Activated naive CD8-positive, alpha-beta T cell treated with anti-CD3 and anti-CD28 coated beads for 36 hours (primary cell): ENCODE measurements around the gene DOCK8. TPM values are rescaled to one million over a fixed set of nuclear protein-coding genes. Genes with fewer than 3 reads are reported as not detected.

ENCODE experiments used
- DNase-seq: peaks from one replicate; pipeline ENCODE4 v3.0.0; 2021
- H3K27ac Mint-ChIP-seq: one replicate; pipeline ENCODE4 v1.8.0; 2022; ENCODE audit warnings: mild to moderate bottlenecking, moderate library complexity, mixed read lengths
- H3K27me3 Mint-ChIP-seq: one replicate; pipeline ENCODE4 v1.8.0; 2022; ENCODE audit warnings: mild to moderate bottlenecking, mixed read lengths
- H3K36me3 Mint-ChIP-seq: one replicate; pipeline ENCODE4 v1.8.0; 2021; ENCODE audit warnings: mild to moderate bottlenecking, mixed read lengths
- H3K4me1 Mint-ChIP-seq: one replicate; pipeline ENCODE4 v1.8.0; 2021; ENCODE audit warnings: mixed read lengths
- H3K4me3 Mint-ChIP-seq: one replicate; pipeline ENCODE4 v1.8.0; 2022; ENCODE audit warnings: mild to moderate bottlenecking, moderate library complexity, mixed read lengths
- H3K9me3 Mint-ChIP-seq: one replicate; pipeline ENCODE4 v1.8.0; 2022; ENCODE audit warnings: mixed read lengths
- total RNA-seq, 2 experiments: library from RNA; stranded (reverse); gene quantifications; one replicate each; pipeline ENCODE4 v1.2.3, GENCODE V29; 2021

DOCK8 gene
- total RNA-seq, 2 experiments from 2014 or later = 130 to 132 TPM

- H3K27ac Mint-ChIP-seq = peak overlapping the region; percentile 62
- H3K36me3 Mint-ChIP-seq = peaks cover 17% of the 10 kb centered on the region
- H3K4me1 Mint-ChIP-seq = peaks cover 24% of the 10 kb centered on the region
- DNase-seq = no peak
- H3K27me3 Mint-ChIP-seq = no peaks in the 10 kb centered on the region
- no peaks in the 10 kb centered on the region for H3K9me3 Mint-ChIP-seq
- H3K4me3 Mint-ChIP-seq = peak overlapping the region; percentile 51
Measured at GRCh38 chr9:468766-469426, 254.2 kb downstream of the DOCK8 start.

- Mint-ChIP-seq H3K4me3 (peak overlapping the region; percentile 89), H3K36me3 (peaks cover 18% of the 10 kb centered on the region), H3K27ac (peak overlapping the region; percentile 95), H3K27me3 (no peaks in the 10 kb centered on the region), H3K4me1 (peaks cover 24% of the 10 kb centered on the region), H3K9me3 (no peaks in the 10 kb centered on the region)
- peak; percentile 88 for DNase-seq
Measured at GRCh38 chr9:469672-470551, 255.2 kb downstream of the DOCK8 start.

GRCh38 chr9:470552-471194 is 256.0 kb downstream of the DOCK8 start:
- DNase-seq = no peak
- Mint-ChIP-seq H3K9me3 (no peaks in the 10 kb centered on the region), H3K27ac (peak overlapping the region; percentile 95), H3K4me1 (peaks cover 24% of the 10 kb centered on the region), H3K4me3 (peak overlapping the region; percentile 89), H3K36me3 (peaks cover 13% of the 10 kb centered on the region), H3K27me3 (no peaks in the 10 kb centered on the region)

- Mint-ChIP-seq H3K36me3 (peaks cover 11% of the 10 kb centered on the region), H3K27ac (no peak overlapping the region), H3K27me3 (no peaks in the 10 kb centered on the region)
Measured at GRCh38 chr9:471320-471719, 256.7 kb downstream of the DOCK8 start.

GRCh38 chr9:472479-473075 is 257.9 kb downstream of the DOCK8 start:
- Mint-ChIP-seq H3K4me1 (peaks cover 24% of the 10 kb centered on the region), H3K36me3 (peaks cover 11% of the 10 kb centered on the region), H3K9me3 (no peaks in the 10 kb centered on the region), H3K4me3 (no peak overlapping the region), H3K27me3 (no peaks in the 10 kb centered on the region), H3K27ac (no peak overlapping the region)
- DNase-seq = no peak

More at GRCh38 chr9:471320-471719, 256.7 kb downstream of the DOCK8 start:
- H3K4me3 Mint-ChIP-seq = peak overlapping the region; percentile 89
- DNase-seq = no peak
- H3K4me1 Mint-ChIP-seq = peaks cover 24% of the 10 kb centered on the region
- no peaks in the 10 kb centered on the region for H3K9me3 Mint-ChIP-seq

- no peaks in the 10 kb centered on the region for H3K27me3 Mint-ChIP-seq
- no peaks in the 10 kb centered on the region for H3K4me1 Mint-ChIP-seq
- H3K27ac Mint-ChIP-seq = no peak overlapping the region
- H3K36me3 Mint-ChIP-seq = peaks cover 9% of the 10 kb centered on the region
- no peak for DNase-seq
- no peak overlapping the region for H3K4me3 Mint-ChIP-seq
- H3K9me3 Mint-ChIP-seq = no peaks in the 10 kb centered on the region
Measured at GRCh38 chr9:477193-477592, 262.5 kb downstream of the DOCK8 start.

GRCh38 chr9:479304-479970 is 264.8 kb downstream of the DOCK8 start:
- Mint-ChIP-seq H3K4me1 (no peaks in the 10 kb centered on the region), H3K4me3 (no peak overlapping the region), H3K9me3 (peaks cover 4% of the 10 kb centered on the region), H3K27ac (no peak overlapping the region), H3K36me3 (peaks cover 8% of the 10 kb centered on the region), H3K27me3 (no peaks in the 10 kb centered on the region)
- DNase-seq = no peak

- no peaks in the 10 kb centered on the region for H3K4me1 Mint-ChIP-seq
- no peak for DNase-seq
- peaks cover 4% of the 10 kb centered on the region for H3K36me3 Mint-ChIP-seq
- peaks cover 4% of the 10 kb centered on the region for H3K9me3 Mint-ChIP-seq
- no peaks in the 10 kb centered on the region for H3K27me3 Mint-ChIP-seq
- H3K27ac Mint-ChIP-seq = no peak overlapping the region
- H3K4me3 Mint-ChIP-seq = no peak overlapping the region
Measured at GRCh38 chr9:479971-480350, 265.3 kb downstream of the DOCK8 start.

GRCh38 chr9:482739-483138 is 268.1 kb downstream of the DOCK8 start:
- Mint-ChIP-seq H3K27me3 (no peaks in the 10 kb centered on the region), H3K27ac (no peak overlapping the region), H3K9me3 (peaks cover 4% of the 10 kb centered on the region), H3K36me3 (peaks cover 2% of the 10 kb centered on the region), H3K4me1 (peaks cover 2% of the 10 kb centered on the region), H3K4me3 (no peak overlapping the region)
- DNase-seq = no peak

- H3K4me3 Mint-ChIP-seq = no peak overlapping the region
- H3K27me3 Mint-ChIP-seq = no peaks in the 10 kb centered on the region
- no peak overlapping the region for H3K27ac Mint-ChIP-seq
- H3K36me3 Mint-ChIP-seq = peaks cover 2% of the 10 kb centered on the region
- no peak for DNase-seq
- peaks cover 4% of the 10 kb centered on the region for H3K9me3 Mint-ChIP-seq
- H3K4me1 Mint-ChIP-seq = peaks cover 2% of the 10 kb centered on the region
Measured at GRCh38 chr9:486156-486555, 271.5 kb downstream of the DOCK8 start.

- Mint-ChIP-seq H3K27ac (no peak overlapping the region), H3K4me3 (no peak overlapping the region), H3K27me3 (no peaks in the 10 kb centered on the region), H3K4me1 (peaks cover 2% of the 10 kb centered on the region), H3K36me3 (peaks cover 2% of the 10 kb centered on the region), H3K9me3 (peaks cover 4% of the 10 kb centered on the region)
- DNase-seq = no peak
Measured at GRCh38 chr9:487429-487828, 272.8 kb downstream of the DOCK8 start.

GRCh38 chr9:488448-488847 is 273.8 kb downstream of the DOCK8 start:
- H3K9me3 Mint-ChIP-seq = peaks cover 4% of the 10 kb centered on the region
- no peaks in the 10 kb centered on the region for H3K27me3 Mint-ChIP-seq
- no peak for DNase-seq
- H3K36me3 Mint-ChIP-seq = peaks cover 2% of the 10 kb centered on the region
- H3K4me3 Mint-ChIP-seq = no peak overlapping the region
- H3K4me1 Mint-ChIP-seq = peaks cover 2% of the 10 kb centered on the region
- H3K27ac Mint-ChIP-seq = no peak overlapping the region

GRCh38 chr9:489198-490197 is 274.8 kb downstream of the DOCK8 start:
- no peak overlapping the region for H3K27ac Mint-ChIP-seq
- no peaks in the 10 kb centered on the region for H3K36me3 Mint-ChIP-seq

GRCh38 chr9:494764-495163 is 280.1 kb downstream of the DOCK8 start:
- no peaks in the 10 kb centered on the region for H3K27me3 Mint-ChIP-seq
- no peaks in the 10 kb centered on the region for H3K4me1 Mint-ChIP-seq
- H3K27ac Mint-ChIP-seq = no peak overlapping the region
- H3K36me3 Mint-ChIP-seq = no peaks in the 10 kb centered on the region
- H3K4me3 Mint-ChIP-seq = no peak overlapping the region
- no peaks in the 10 kb centered on the region for H3K9me3 Mint-ChIP-seq
- DNase-seq = no peak

More at GRCh38 chr9:489198-490197, 274.8 kb downstream of the DOCK8 start:
- Mint-ChIP-seq H3K4me1 (peaks cover 2% of the 10 kb centered on the region), H3K9me3 (no peaks in the 10 kb centered on the region), H3K27me3 (no peaks in the 10 kb centered on the region), H3K4me3 (no peak overlapping the region)
- no peak for DNase-seq
